ENCODE measurements around the gene UBE4B. TPM values are rescaled to one million over a fixed set of nuclear protein-coding genes. Genes with fewer than 3 reads are reported as not detected.

UBE4B gene
- total and polyA plus RNA-seq, 2 of the 13 experiments (the other 11 are each of a cell fraction or from before 2014, with no cell fraction given), result 15.2 to 24.8 TPM

DNA sequence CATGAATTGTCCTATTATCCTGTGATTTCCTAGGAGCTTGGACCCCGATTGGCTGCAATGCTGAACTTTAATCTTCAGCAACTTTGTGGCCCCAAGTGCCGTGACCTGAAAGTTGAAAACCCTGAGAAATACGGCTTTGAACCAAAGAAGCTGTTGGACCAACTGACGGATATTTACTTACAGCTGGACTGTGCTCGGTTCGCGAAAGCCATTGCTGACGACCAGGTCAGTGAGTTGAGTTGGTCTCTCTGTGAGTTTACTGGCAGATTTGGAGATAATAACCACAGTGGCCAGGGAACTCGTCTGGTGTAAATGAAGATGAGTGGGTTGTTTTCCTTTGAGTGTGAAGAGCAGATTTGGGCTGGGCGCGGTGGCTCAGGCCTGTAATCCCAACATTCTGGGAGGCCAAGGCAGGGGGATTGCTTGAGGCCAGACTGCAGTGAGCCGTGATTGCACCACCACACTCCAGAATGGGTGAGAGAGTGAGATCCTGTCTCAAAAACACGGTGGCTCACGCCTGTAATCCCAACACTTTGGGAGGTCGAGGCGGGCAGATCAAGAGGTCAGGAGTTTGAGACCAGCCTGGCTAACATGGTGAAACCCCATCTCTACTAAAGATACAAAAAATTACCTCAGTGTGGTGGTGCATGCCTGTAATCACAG lies 138.5 kb downstream of the UBE4B start (continued):
- peak; percentile 31; the same call in 1 of the 2 replicates for TF ChIP-seq RBFOX2 (IDR thresholded peaks at IDR 0.05; ENCODE audit: low read depth, low read length)
- peak; percentile 81; the same call in 1 of the 2 replicates for TF ChIP-seq ZNF34 (CRISPR knock-in tag; IDR thresholded peaks at IDR 0.05; ENCODE audit: borderline replicate concordance)
- TF ChIP-seq ZXDC (CRISPR knock-in tag; IDR thresholded peaks at IDR 0.05), result 0 out of 2 replicates have a peak, but pooled peaks have one; percentile 67
- TF ChIP-seq NR2F1 (CRISPR knock-in tag; IDR thresholded peaks at IDR 0.05), result peak; percentile 61 to 78; a peak in 3 of 4 replicates
- TF ChIP-seq, protein P1, sequence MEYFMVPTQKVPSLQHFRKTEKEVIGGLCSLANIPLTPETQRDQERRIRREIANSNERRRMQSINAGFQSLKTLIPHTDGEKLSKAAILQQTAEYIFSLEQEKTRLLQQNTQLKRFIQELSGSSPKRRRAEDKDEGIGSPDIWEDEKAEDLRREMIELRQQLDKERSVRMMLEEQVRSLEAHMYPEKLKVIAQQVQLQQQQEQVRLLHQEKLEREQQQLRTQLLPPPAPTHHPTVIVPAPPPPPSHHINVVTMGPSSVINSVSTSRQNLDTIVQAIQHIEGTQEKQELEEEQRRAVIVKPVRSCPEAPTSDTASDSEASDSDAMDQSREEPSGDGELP (IDR thresholded peaks at IDR 0.05; ENCODE audit: borderline replicate concordance, low read depth), result peak; percentile 90
- TF ChIP-seq PRMT3 (CRISPR knock-in tag; IDR thresholded peaks at IDR 0.05; ENCODE audit: borderline replicate concordance, low read depth), result no peak
- TF ChIP-seq, protein P2, sequence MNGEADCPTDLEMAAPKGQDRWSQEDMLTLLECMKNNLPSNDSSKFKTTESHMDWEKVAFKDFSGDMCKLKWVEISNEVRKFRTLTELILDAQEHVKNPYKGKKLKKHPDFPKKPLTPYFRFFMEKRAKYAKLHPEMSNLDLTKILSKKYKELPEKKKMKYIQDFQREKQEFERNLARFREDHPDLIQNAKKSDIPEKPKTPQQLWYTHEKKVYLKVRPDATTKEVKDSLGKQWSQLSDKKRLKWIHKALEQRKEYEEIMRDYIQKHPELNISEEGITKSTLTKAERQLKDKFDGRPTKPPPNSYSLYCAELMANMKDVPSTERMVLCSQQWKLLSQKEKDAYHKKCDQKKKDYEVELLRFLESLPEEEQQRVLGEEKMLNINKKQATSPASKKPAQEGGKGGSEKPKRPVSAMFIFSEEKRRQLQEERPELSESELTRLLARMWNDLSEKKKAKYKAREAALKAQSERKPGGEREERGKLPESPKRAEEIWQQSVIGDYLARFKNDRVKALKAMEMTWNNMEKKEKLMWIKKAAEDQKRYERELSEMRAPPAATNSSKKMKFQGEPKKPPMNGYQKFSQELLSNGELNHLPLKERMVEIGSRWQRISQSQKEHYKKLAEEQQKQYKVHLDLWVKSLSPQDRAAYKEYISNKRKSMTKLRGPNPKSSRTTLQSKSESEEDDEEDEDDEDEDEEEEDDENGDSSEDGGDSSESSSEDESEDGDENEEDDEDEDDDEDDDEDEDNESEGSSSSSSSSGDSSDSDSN (CRISPR knock-in tag; IDR thresholded peaks at IDR 0.05), result peak; percentile 69; the same call in 1 of the 2 replicates
- TF ChIP-seq ZNF484 (CRISPR knock-in tag; IDR thresholded peaks at IDR 0.05; ENCODE audit: borderline replicate concordance, low read depth), result no peak
- TF ChIP-seq TSC22D2 (CRISPR knock-in tag; IDR thresholded peaks at IDR 0.05; ENCODE audit: borderline replicate concordance), result no peak
- TF ChIP-seq PAXIP1 (CRISPR knock-in tag; conservative IDR thresholded peaks at IDR 0.05), result peak; percentile 98
- TF ChIP-seq HMGXB3 (CRISPR knock-in tag; IDR thresholded peaks at IDR 0.05; ENCODE audit: borderline replicate concordance), result peak; percentile 79
- peak; percentile 78 for TF ChIP-seq DPF2 (CRISPR knock-in tag; IDR thresholded peaks at IDR 0.05; ENCODE audit: borderline replicate concordance, low read depth)
- peak; percentile 86 for TF ChIP-seq POLR2AphosphoS5 (IDR thresholded peaks at IDR 0.05; ENCODE audit: low read depth, low read length)

Measured in HepG2 (cell line).